Gastrocnemius medialis (tissue), 4 donors: ENCODE data around the gene TSHR. TPM values are rescaled to one million over a fixed set of nuclear protein-coding genes. Genes with fewer than 3 reads are reported as not detected.

Source experiments
- ATAC-seq, 2 donors: fragments of 150-250 bp; one replicate each; pipeline ENCODE4 v1.9.1; 2016
- DNase-seq, 2 donors: peaks; one replicate each; pipeline ENCODE4 v3.0.0-alpha.2; 2019
- H3K27ac ChIP-seq, 4 donors: fragments of 200-600 bp; sonication (generic); 1 replicate in 1 of 4; 2 replicates in 3 of 4; pipeline ENCODE4 v1.5.1; 2016 to 2018; ENCODE audit warnings: mild to moderate bottlenecking in 2 of 4, moderate library complexity in 1 of 4
- H3K27me3 ChIP-seq, 3 donors: fragments of 200-600 bp; sonication (generic) in 2 of 3; 1 replicate in 1 of 3; 2 replicates in 2 of 3; pipeline versions ENCODE4 v1.5.1 to v1.6.0; 2016 to 2019; ENCODE audit warnings: mild to moderate bottlenecking in 1 of 3, moderate library complexity in 1 of 3
- H3K36me3 ChIP-seq, 2 donors: fragments of 200-600 bp; sonication (generic) in 1 of 2; one replicate each; pipeline ENCODE4 v1.5.1; 2017 to 2018
- H3K4me1 ChIP-seq, 2 donors: fragments of 200-600 bp; sonication (generic) in 1 of 2; one replicate each; pipeline ENCODE4 v1.5.1; 2016 to 2017; ENCODE audit warnings: mild to moderate bottlenecking in 2 of 2
- H3K4me3 ChIP-seq, 4 donors: fragments of 200-600 bp; sonication (generic) in 3 of 4; 1 replicate in 1 of 4; 2 replicates in 3 of 4; pipeline ENCODE4 v1.5.1; 2016 to 2019; ENCODE audit warnings: mild to moderate bottlenecking in 2 of 4
- H3K9me3 ChIP-seq, 3 donors: fragments of 200-600 bp; sonication (generic) in 2 of 3; 1 replicate in 1 of 3; 2 replicates in 2 of 3; pipeline ENCODE4 v1.5.1; 2016 to 2019
- CTCF ChIP-seq, 5 experiments: fragments of 450-650 bp in 3 of 5; fragments of 200-600 bp in 2 of 5; sonication (generic) in 2 of 5; IDR thresholded peaks in 4 of 5; conservative IDR thresholded peaks in 1 of 5; 1 replicate in 4 of 5; 2 replicates in 1 of 5; pipeline ENCODE4 v1.5.1; 2016 to 2019; ENCODE audit warnings: antibody characterized with exemption in 5 of 5, mild to moderate bottlenecking in 3 of 5, moderate library complexity in 3 of 5
- POLR2A ChIP-seq, 2 donors: fragments of 450-650 bp; IDR thresholded peaks; one replicate each; pipeline ENCODE4 v1.6.1; 2017; ENCODE audit warnings: antibody characterized with exemption in 2 of 2, mild to moderate bottlenecking in 2 of 2, moderate library complexity in 2 of 2
- in situ Hi-C, 4 donors: fragments of 200-750 bp; cut with MboI; loops; one replicate each; pipeline versions ENCODE4 v1.15.0 to v1.8.0; 2017; ENCODE audit warnings: low sequenced_read_pairs in 4 of 4
- intact Hi-C: fragments of 100-400 bp; cut with DNase I; formaldehyde crosslinking; loops from one replicate; pipeline ENCODE4 v1.15.1; 2023; ENCODE audit warnings: low total_unique reads
- total RNA-seq, 4 donors: library from RNA; depleted of rRNA; stranded (reverse); fragments of >200 nt; gene quantifications; one replicate each; pipeline versions ENCODE4 v1.1.0 to v1.2.3, GENCODE V29; 2016

TSHR gene
- total RNA-seq, 4 donors from 2014 or later: not detected

- no peak for TF ChIP-seq CTCF (IDR thresholded peaks at IDR 0.05 in 4 of 5, conservative IDR thresholded peaks at IDR 0.05 in 1 of 5)
- TF ChIP-seq POLR2A (IDR thresholded peaks at IDR 0.05): no peak
- no peak for ATAC-seq
- Histone ChIP-seq H3K4me3 (no peak overlapping the region), H3K9me3 (no peaks in the 10 kb centered on the region), H3K36me3 (no peaks in the 10 kb centered on the region), H3K4me1 (no peaks in the 10 kb centered on the region), H3K27me3 (no peaks in the 10 kb centered on the region), H3K27ac (no peak overlapping the region)
- no peak for DNase-seq
- in situ Hi-C loops (no loop called here), intact Hi-C loops (no loop called here)
These were observed 107.0 kb downstream of the TSHR start for GRCh38 chr14:81062380-81062779.

GRCh38 chr14:81062816-81063215 is 107.4 kb downstream of the TSHR start:
- H3K27ac ChIP-seq: no peak overlapping the region
- no peaks in the 10 kb centered on the region for H3K36me3 ChIP-seq
- no peaks in the 10 kb centered on the region for H3K4me1 ChIP-seq
- no peak for DNase-seq
- in situ Hi-C loops (no loop called here), intact Hi-C loops (no loop called here)
- TF ChIP-seq CTCF (IDR thresholded peaks at IDR 0.05 in 4 of 5, conservative IDR thresholded peaks at IDR 0.05 in 1 of 5) (no peak), POLR2A (IDR thresholded peaks at IDR 0.05) (no peak)
- no peaks in the 10 kb centered on the region for H3K9me3 ChIP-seq
- H3K27me3 ChIP-seq: no peaks in the 10 kb centered on the region
- no peak overlapping the region for H3K4me3 ChIP-seq
- no peak for ATAC-seq

GRCh38 chr14:81066672-81067071 is 111.3 kb downstream of the TSHR start:
- TF ChIP-seq CTCF (IDR thresholded peaks at IDR 0.05 in 4 of 5, conservative IDR thresholded peaks at IDR 0.05 in 1 of 5) (no peak), POLR2A (IDR thresholded peaks at IDR 0.05) (no peak)
- intact Hi-C loops (no loop called here), in situ Hi-C loops (no loop called here)
- Histone ChIP-seq H3K27me3 (no peaks in the 10 kb centered on the region), H3K4me1 (no peaks in the 10 kb centered on the region), H3K9me3 (no peaks in the 10 kb centered on the region), H3K4me3 (no peak overlapping the region), H3K27ac (no peak overlapping the region), H3K36me3 (no peaks in the 10 kb centered on the region)
- DNase-seq: no peak
- ATAC-seq: no peak

GRCh38 chr14:81067156-81067555 is 111.7 kb downstream of the TSHR start:
- no peak for TF ChIP-seq CTCF (IDR thresholded peaks at IDR 0.05 in 4 of 5, conservative IDR thresholded peaks at IDR 0.05 in 1 of 5)
- TF ChIP-seq POLR2A (IDR thresholded peaks at IDR 0.05): no peak
- Histone ChIP-seq H3K27ac (no peak overlapping the region), H3K36me3 (no peaks in the 10 kb centered on the region), H3K4me3 (no peak overlapping the region), H3K9me3 (peaks cover 0 to 5% (median 0%) of the 10 kb centered on the region in 3 donors), H3K4me1 (no peaks in the 10 kb centered on the region), H3K27me3 (no peaks in the 10 kb centered on the region)
- intact Hi-C loops (no loop called here), in situ Hi-C loops (no loop called here)
- ATAC-seq: no peak
- no peak for DNase-seq

- TF ChIP-seq CTCF (IDR thresholded peaks at IDR 0.05 in 4 of 5, conservative IDR thresholded peaks at IDR 0.05 in 1 of 5): no peak
- no peak for TF ChIP-seq POLR2A (IDR thresholded peaks at IDR 0.05)
- no peaks in the 10 kb centered on the region for H3K36me3 ChIP-seq
- DNase-seq: no peak
- no peak overlapping the region for H3K4me3 ChIP-seq
- H3K9me3 ChIP-seq: peaks cover 0 to 6% (median 0%) of the 10 kb centered on the region in 3 donors
- intact Hi-C loops (no loop called here), in situ Hi-C loops (no loop called here)
- no peak overlapping the region for H3K27ac ChIP-seq
- no peaks in the 10 kb centered on the region for H3K27me3 ChIP-seq
- no peaks in the 10 kb centered on the region for H3K4me1 ChIP-seq
- ATAC-seq: no peak
These were observed 112.9 kb downstream of the TSHR start for GRCh38 chr14:81068176-81068782.
